Fibroblast of gingiva (primary cell): ENCODE measurements around the gene EXOC1.

Source experiments
- DNase-seq: peaks from one replicate; pipeline ENCODE4 v3.0.0-alpha.2; 2011; ENCODE audit warnings: low read depth

EXOC1 gene

GRCh38 chr4:55857586-55857985 is 4.1 kb downstream of the EXOC1 start:
- no peak for DNase-seq

- DNase-seq: no peak
Observed at GRCh38 chr4:55859711-55860110, 6.3 kb downstream of the EXOC1 start.

DNA sequence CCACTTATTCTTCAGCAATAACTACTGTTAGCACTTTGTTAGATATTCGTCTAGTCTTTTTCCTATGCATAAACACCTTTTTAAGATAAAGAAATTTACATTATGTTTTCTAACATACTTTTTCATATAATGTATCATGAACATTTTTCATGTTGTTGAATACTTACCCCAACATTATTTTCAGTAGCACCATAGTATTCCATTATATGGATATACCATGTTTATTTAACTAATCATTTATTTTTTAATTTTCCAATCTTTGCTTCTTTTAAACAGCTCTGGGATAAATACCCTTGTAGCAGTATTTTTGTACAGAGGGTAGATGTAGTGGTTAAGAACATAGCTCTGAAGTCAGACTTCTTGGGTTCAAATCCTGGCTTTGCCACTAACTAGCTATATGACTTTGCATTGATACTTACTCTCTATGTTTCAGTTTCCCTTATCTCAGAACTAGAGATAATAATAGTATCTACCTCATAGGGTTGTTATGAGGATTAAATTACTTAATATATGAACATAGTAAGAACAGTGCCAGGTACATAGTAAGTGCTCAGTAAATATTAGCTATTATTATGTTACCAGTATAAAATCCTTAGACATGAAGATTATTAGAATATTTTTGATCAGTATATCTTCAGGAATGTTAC is 11.3 kb downstream of the EXOC1 start:
- no peak for DNase-seq

DNA sequence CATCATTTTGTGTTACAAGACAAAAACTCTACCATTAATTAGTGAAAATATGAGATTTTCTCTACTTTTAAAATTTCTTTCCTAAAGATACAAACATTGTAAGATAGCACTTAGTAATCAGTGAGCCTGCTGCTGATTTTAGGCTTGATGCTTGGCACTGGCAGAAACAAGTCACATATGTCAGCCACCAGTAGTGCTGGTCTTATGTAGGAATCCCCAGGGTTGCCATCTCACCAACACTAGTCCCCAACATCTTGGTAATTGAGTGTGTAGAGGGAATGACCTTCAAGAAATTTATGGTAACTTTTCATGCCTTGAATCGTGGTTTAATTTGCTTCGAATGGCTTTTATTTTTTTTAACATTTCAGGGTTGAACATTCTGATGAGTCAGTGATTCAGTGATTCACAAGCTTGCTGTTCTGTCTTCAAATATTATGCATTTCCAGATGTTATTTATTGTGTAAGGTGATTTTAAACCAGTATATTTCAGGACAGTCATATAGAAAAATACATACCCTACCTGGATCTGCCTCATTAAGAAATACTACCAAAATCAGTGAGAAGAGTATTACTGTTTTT is 11.9 kb downstream of the EXOC1 start:
- DNase-seq: peak; percentile 39

DNA sequence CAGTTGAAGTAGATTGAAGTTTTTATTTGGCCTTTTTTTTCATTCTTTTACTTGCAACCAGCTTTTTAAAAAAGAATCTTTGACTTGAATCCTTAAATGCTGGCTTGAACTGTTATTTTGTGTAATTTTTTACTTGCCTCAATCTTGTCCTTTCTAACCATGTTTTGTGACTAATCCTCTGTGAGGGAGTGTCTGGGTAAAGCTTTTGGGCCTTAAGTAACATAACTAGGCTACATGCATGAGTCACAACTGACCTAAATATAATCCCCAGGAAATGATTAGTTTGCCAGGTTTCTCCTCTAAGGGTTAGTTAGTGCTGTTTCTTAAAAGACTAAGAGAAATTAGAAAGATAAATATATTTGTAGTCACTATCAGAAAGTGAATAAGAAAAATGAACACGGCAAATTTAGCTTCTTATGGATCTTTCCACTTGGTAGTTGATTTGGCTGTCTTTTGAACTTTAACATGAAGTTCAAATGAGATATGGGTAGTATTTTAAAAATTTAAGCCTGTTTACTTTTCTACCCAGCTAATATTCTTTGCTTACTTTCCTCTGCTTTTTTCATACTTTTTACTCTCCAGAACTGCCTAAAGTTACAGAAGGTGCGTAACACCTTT is 13.0 kb downstream of the EXOC1 start:
- peak; percentile 88 for DNase-seq

DNA sequence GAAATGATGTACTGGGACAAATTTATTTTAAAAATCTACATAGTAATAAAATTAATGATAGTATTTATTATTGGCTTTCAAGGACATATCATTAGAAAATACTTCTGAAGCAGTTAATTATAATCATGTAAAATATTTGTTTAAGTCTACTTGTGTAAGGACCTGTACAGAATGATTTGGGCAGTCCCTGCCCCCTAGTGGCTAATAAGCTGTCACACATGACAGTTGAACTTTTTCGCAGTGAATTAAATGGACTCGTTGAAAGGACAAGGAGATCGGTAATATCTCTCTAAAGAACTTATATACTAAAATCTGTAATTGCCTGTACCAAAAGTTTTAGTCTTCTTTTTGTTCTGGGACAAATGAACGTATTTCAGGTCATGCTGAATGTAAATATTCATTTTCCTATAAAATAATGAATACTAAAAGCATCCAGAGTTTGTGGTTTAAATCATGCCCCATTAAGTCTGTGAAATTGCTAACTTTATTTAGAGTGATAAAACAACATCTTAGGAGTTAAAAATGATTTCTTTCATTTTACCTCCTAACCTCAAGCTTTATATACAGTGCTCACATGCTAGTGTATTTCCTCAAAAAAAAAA is 13.6 kb downstream of the EXOC1 start:
- DNase-seq: peak; percentile 72

- no peak for DNase-seq
Observed at GRCh38 chr4:55868581-55869090, 15.2 kb downstream of the EXOC1 start.

DNA sequence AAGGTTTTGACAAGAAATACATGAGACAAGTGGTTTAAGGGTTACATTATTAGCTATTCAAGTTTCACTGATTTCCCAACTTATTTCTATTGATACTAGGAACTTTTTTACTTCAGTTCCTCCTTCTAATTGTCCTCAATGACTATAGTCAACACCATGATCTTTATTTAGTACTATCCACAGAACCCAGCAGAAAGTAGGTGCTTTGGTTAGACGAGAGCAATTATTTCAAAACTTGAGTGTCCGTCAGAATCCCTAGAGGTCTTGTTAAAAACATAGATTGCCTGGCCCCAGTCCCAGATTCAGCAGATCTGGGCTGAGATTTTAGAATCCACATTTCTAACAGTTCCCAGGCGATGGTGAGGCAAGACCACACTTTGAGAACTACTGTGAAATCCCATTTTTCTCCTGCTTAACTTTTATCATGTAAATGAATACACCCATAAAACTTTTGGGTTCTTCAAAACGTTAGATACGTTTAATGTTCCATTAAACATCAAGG is 17.9 kb downstream of the EXOC1 start:
- DNase-seq: no peak

DNA sequence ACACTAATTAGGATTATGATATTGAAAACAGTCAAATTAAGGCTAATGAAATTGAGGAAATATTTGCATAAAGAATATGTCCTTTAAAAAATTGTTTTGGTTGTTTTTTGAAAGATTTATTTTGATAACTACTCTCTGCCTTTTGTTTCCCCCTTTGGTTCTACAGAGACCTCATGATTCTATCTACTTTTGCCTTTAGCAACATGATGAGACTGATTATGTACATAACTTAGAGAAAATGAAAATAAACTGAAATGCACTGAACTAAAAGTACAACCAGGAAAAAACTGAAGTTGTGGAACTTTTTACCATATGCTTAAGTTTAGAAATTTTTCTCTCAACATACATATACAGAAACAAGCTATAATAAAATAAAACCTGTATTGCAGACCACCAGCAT is 21.4 kb downstream of the EXOC1 start:
- no peak for DNase-seq

DNA sequence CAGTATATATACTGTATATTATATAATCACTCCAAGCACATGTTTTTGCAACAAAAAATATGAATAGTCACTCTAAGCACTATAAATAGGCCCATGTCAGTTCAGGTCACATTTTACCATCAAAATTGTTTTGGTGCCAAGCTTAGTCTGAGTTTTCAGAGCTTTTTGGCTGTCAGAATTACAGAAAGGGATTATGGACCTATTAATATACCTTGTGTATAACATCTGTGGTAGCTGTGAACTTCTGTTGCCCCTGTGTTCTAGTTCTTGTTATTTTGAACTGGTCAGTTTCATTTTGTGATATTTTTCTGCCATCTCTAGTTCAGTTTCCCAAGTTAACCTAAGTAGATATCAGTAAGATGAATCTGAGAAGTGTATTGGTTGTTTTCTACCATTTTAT is 22.9 kb downstream of the EXOC1 start:
- no peak for DNase-seq

- no peak for DNase-seq
Observed at GRCh38 chr4:55879224-55879623, 25.8 kb downstream of the EXOC1 start.

GRCh38 chr4:55880652-55881280 is 27.3 kb downstream of the EXOC1 start:
- DNase-seq: no peak

GRCh38 chr4:55884093-55884850 is 30.8 kb downstream of the EXOC1 start:
- no peak for DNase-seq

DNA sequence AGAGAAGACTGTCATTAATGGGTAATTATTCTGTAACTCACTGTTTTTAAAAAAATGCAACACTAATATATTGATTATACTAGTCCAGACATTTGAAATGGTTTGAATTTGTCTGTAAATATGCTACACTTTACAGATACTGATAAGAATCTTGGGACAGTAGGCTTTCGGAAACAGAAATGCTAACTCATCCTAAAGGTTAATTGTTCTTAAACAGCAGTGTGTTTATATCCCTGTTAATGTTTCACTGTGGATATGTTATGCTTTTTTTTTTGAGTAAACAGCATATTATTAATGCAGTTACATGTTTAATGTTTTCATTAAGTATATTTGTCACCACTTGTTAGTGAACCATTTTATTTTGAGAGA is 31.4 kb downstream of the EXOC1 start:
- no peak for DNase-seq

- no peak for DNase-seq
Observed at GRCh38 chr4:55887594-55887993, 34.1 kb downstream of the EXOC1 start.

GRCh38 chr4:55892156-55892555 is 38.7 kb downstream of the EXOC1 start:
- DNase-seq: no peak

GRCh38 chr4:55896622-55897021 is 43.2 kb downstream of the EXOC1 start:
- DNase-seq: no peak

DNA sequence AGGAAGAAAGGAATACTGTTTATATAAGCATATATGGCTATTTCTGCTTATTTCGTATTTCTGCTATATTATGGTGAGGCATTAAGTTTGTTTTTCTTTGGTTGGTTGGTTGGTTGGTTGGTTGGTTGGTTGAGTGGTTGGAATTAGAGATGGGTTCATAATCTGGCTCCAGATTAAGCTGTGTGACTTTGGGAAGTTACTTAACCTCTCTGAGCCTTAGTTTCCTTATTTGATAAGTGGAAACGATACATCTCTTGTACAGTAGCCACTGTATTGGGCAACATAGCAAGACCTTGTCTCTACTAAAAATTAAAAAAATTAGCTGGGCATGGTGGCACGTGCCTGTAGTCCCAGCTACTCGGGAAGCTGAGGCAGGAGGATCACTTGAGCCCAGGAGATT is 49.2 kb downstream of the EXOC1 start:
- no peak for DNase-seq

DNA sequence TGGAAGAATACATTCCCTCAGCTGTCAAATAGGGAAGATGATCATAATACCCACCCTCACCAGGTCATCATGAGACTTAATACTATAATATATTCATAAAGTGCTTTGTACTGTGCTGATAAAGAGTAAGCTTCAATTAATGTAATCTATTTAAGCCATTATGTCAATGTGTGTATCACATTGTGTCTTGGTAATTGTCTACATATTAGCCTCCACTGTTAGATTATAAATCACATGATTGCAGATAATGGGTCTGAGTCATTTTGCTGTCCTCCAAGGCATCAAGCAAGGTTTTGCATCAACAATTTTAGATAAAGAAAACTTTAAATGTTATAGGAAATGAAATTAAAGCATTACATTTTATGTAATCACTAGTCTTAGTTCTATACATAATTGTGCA is 50.1 kb downstream of the EXOC1 start:
- DNase-seq: no peak

DNA sequence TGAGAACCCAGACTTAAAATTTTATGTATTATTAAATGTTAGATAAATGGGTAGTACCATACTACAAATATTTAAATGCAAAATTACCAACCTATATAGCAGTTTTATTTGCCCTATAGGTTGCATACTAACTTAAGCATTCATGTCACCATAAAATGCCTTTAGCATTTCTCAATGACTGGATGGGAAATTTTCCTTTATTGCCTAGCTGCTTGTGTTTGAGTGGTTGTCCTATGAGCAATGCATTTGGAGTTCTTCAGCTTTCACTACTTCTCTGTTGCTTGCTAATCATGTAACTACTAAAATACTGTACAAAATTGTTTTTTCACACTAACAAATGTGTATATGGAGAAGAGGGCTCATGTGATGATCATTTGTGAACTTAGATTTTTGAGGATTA is 51.1 kb downstream of the EXOC1 start:
- no peak for DNase-seq

- DNase-seq: no peak
Observed at GRCh38 chr4:55906323-55906722, 52.9 kb downstream of the EXOC1 start.

DNA sequence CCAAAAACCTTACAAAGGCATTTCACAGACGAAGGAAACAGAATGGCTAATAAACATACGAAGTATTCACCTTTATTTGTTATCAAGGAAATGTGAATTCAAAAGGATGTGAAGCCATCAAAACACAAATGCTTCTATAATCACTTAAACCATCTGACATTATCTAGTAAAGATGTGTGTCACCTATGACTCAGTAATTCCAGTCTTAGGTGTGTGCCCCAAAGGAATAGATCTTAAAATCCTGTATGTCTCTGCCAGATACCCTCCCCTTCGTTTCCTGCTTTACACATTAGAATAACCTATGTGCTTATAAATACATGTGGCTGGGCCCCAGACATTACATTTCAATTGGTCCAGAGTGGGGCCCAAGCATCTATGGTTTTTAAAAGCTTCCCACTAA is 53.5 kb downstream of the EXOC1 start:
- no peak for DNase-seq
